Measurements from ENCODE around the gene RPA3.

RPA3 gene

GRCh38 chr7:7751243-7752092 is 33.1 kb upstream of the RPA3 start:
- Histone ChIP-seq H3K79me2 (ENCODE audit: low read length) (no peaks in the 10 kb centered on the region), H3K4me1 (ENCODE audit: low read length) (no peaks in the 10 kb centered on the region), H3K36me3 (replicated peaks; ENCODE audit: low read depth, low read length) (no peaks in the 10 kb centered on the region), H3K27me3 (ENCODE audit: low read depth, low read length) (no peaks in the 10 kb centered on the region), H3K9ac (ENCODE audit: low read length) (no peak overlapping the region), H3K9me3 (ENCODE audit: insufficient read depth, low read length) (no peaks in the 10 kb centered on the region), H4K20me1 (ENCODE audit: insufficient read depth, low read length) (no peaks in the 10 kb centered on the region), H2AFZ (ENCODE audit: low read depth, low read length) (no peak overlapping the region), H3K27ac (ENCODE audit: low read length) (no peak overlapping the region), H3K4me3 (ENCODE audit: low read length) (no peak overlapping the region), H3K4me2 (ENCODE audit: low read length) (no peak overlapping the region)
- TF ChIP-seq EZH2phosphoT487 (IDR thresholded peaks at IDR 0.05; ENCODE audit: low read depth): no peak
- TF ChIP-seq CTCF (IDR thresholded peaks at IDR 0.05; ENCODE audit: low read depth, low read length): no peak

- H3K9ac ChIP-seq (ENCODE audit: low read length): no peak overlapping the region
- H3K36me3 ChIP-seq (replicated peaks; ENCODE audit: low read depth, low read length): no peaks in the 10 kb centered on the region
- H2AFZ ChIP-seq (ENCODE audit: low read depth, low read length): no peak overlapping the region
- H3K79me2 ChIP-seq (ENCODE audit: low read length): no peaks in the 10 kb centered on the region
- TF ChIP-seq EZH2phosphoT487 (IDR thresholded peaks at IDR 0.05; ENCODE audit: low read depth) (no peak), CTCF (IDR thresholded peaks at IDR 0.05; ENCODE audit: low read depth, low read length) (no peak)
- H3K9me3 ChIP-seq (ENCODE audit: insufficient read depth, low read length): no peaks in the 10 kb centered on the region
- H3K4me1 ChIP-seq (ENCODE audit: low read length): no peaks in the 10 kb centered on the region
- no peaks in the 10 kb centered on the region for H3K27me3 ChIP-seq (ENCODE audit: low read depth, low read length)
- no peak overlapping the region for H3K4me2 ChIP-seq (ENCODE audit: low read length)
- H4K20me1 ChIP-seq (ENCODE audit: insufficient read depth, low read length): no peaks in the 10 kb centered on the region
- no peak overlapping the region for H3K27ac ChIP-seq (ENCODE audit: low read length)
- H3K4me3 ChIP-seq (ENCODE audit: low read length): no peak overlapping the region
These were observed 32.3 kb upstream of the RPA3 start for GRCh38 chr7:7750571-7751242.

GRCh38 chr7:7746458-7746857 is 28.1 kb upstream of the RPA3 start:
- no peak overlapping the region for H3K4me3 ChIP-seq (ENCODE audit: low read length)
- H3K36me3 ChIP-seq (replicated peaks; ENCODE audit: low read depth, low read length): no peaks in the 10 kb centered on the region
- H4K20me1 ChIP-seq (ENCODE audit: insufficient read depth, low read length): no peaks in the 10 kb centered on the region
- no peaks in the 10 kb centered on the region for H3K4me1 ChIP-seq (ENCODE audit: low read length)
- H2AFZ ChIP-seq (ENCODE audit: low read depth, low read length): no peak overlapping the region
- TF ChIP-seq EZH2phosphoT487 (IDR thresholded peaks at IDR 0.05; ENCODE audit: low read depth) (no peak), CTCF (IDR thresholded peaks at IDR 0.05; ENCODE audit: low read depth, low read length) (no peak)
- H3K4me2 ChIP-seq (ENCODE audit: low read length): no peak overlapping the region
- H3K27ac ChIP-seq (ENCODE audit: low read length): no peak overlapping the region
- no peaks in the 10 kb centered on the region for H3K27me3 ChIP-seq (ENCODE audit: low read depth, low read length)
- no peaks in the 10 kb centered on the region for H3K79me2 ChIP-seq (ENCODE audit: low read length)
- no peak overlapping the region for H3K9ac ChIP-seq (ENCODE audit: low read length)
- H3K9me3 ChIP-seq (ENCODE audit: insufficient read depth, low read length): no peaks in the 10 kb centered on the region

GRCh38 chr7:7745966-7746365 is 27.6 kb upstream of the RPA3 start:
- Histone ChIP-seq H3K9ac (ENCODE audit: low read length) (no peak overlapping the region), H3K4me1 (ENCODE audit: low read length) (no peaks in the 10 kb centered on the region), H3K36me3 (replicated peaks; ENCODE audit: low read depth, low read length) (no peaks in the 10 kb centered on the region), H3K27me3 (ENCODE audit: low read depth, low read length) (no peaks in the 10 kb centered on the region), H3K9me3 (ENCODE audit: insufficient read depth, low read length) (no peaks in the 10 kb centered on the region), H3K4me2 (ENCODE audit: low read length) (no peak overlapping the region), H3K27ac (ENCODE audit: low read length) (no peak overlapping the region), H2AFZ (ENCODE audit: low read depth, low read length) (no peak overlapping the region), H3K79me2 (ENCODE audit: low read length) (no peaks in the 10 kb centered on the region), H3K4me3 (ENCODE audit: low read length) (no peak overlapping the region), H4K20me1 (ENCODE audit: insufficient read depth, low read length) (no peaks in the 10 kb centered on the region)
- TF ChIP-seq CTCF (IDR thresholded peaks at IDR 0.05; ENCODE audit: low read depth, low read length) (no peak), EZH2phosphoT487 (IDR thresholded peaks at IDR 0.05; ENCODE audit: low read depth) (no peak)

All from OCI-LY3 (cell line).